H9 (cell line): ENCODE data around the gene MT1X. TPM values are rescaled to one million over a fixed set of nuclear protein-coding genes. Genes with fewer than 3 reads are reported as not detected.

Source experiments
- DNase-seq: peaks from one replicate; pipeline ENCODE4 v3.0.0-alpha.2; 2017
- H2AFZ ChIP-seq: one replicate; pipeline ENCODE4 v1.6.1; 2013; ENCODE audit warnings: mild to moderate bottlenecking, low read length, control low read depth, moderate library complexity
- H2AK5ac ChIP-seq: 2 replicates; pipeline ENCODE4 v1.6.1; 2013; ENCODE audit warnings: low read length, control low read depth, mixed read lengths; ENCODE audit not compliant: insufficient read length
- H2BK120ac ChIP-seq: one replicate; pipeline ENCODE4 v1.6.1; 2013; ENCODE audit warnings: low read depth, mild to moderate bottlenecking, low read length, control low read depth, inconsistent platforms; ENCODE audit not compliant: poor library complexity, severe bottlenecking
- H2BK12ac ChIP-seq: 2 replicates; pipeline ENCODE4 v1.6.1; 2013; ENCODE audit warnings: low read length, control low read depth, mixed read lengths, low read depth; ENCODE audit not compliant: insufficient read length
- H2BK15ac ChIP-seq: 2 replicates; pipeline ENCODE4 v1.6.1; 2013; ENCODE audit warnings: low read depth, low read length, control low read depth
- H2BK20ac ChIP-seq: one replicate; pipeline ENCODE4 v1.6.1; 2013; ENCODE audit warnings: low read depth, mild to moderate bottlenecking, low read length, control low read depth, inconsistent platforms; ENCODE audit not compliant: poor library complexity, severe bottlenecking
- H2BK5ac ChIP-seq: 2 replicates; pipeline ENCODE4 v1.6.1; 2013; ENCODE audit warnings: low read length, control low read depth, mixed read lengths; ENCODE audit not compliant: insufficient read length
- H3K14ac ChIP-seq: 2 replicates; pipeline ENCODE4 v1.6.1; 2013; ENCODE audit warnings: low read length, control low read depth; ENCODE audit not compliant: insufficient read depth
- H3K18ac ChIP-seq: 2 replicates; pipeline ENCODE4 v1.6.1; 2013; ENCODE audit warnings: low read depth, mild to moderate bottlenecking, mixed read lengths, low read length, control low read depth; ENCODE audit not compliant: insufficient read length
- H3K23ac ChIP-seq: 2 replicates; pipeline ENCODE4 v1.6.1; 2013; ENCODE audit warnings: low read length, control low read depth, mixed read lengths, low read depth; ENCODE audit not compliant: insufficient read length
- H3K23me2 ChIP-seq: 2 replicates; pipeline ENCODE4 v1.6.1; 2013; ENCODE audit warnings: low read depth, mild to moderate bottlenecking, mixed read lengths, low read length, control low read depth; ENCODE audit not compliant: insufficient read length, poor library complexity, severe bottlenecking
- H3K27ac ChIP-seq: 2 replicates; pipeline ENCODE4 v1.5.1; 2013; ENCODE audit warnings: low read length, control low read depth, mixed read lengths, low read depth; ENCODE audit not compliant: insufficient read length
- H3K27me3 ChIP-seq: 2 replicates; pipeline ENCODE4 v1.6.1; 2013; ENCODE audit warnings: low read length, control low read depth, inconsistent platforms; ENCODE audit not compliant: insufficient read depth
- H3K4ac ChIP-seq: 2 replicates; pipeline ENCODE4 v1.6.1; 2013; ENCODE audit warnings: low read depth, mild to moderate bottlenecking, control low read depth, inconsistent platforms, low read length, moderate library complexity
- H3K4me1 ChIP-seq: 2 replicates; pipeline ENCODE4 v1.6.1; 2013; ENCODE audit warnings: low read length, control low read depth, inconsistent platforms; ENCODE audit not compliant: insufficient read depth
- H3K4me2 ChIP-seq: 2 replicates; pipeline ENCODE4 v1.6.1; 2013; ENCODE audit warnings: low read length, control low read depth, mixed read lengths; ENCODE audit not compliant: insufficient read length, insufficient read depth
- H3K56ac ChIP-seq: 2 replicates; pipeline ENCODE4 v1.6.1; 2013; ENCODE audit warnings: low read depth, mild to moderate bottlenecking, mixed read lengths, low read length, control low read depth; ENCODE audit not compliant: insufficient read length
- H3K79me1 ChIP-seq: 2 replicates; pipeline ENCODE4 v1.6.1; 2013; ENCODE audit warnings: low read depth, mild to moderate bottlenecking, moderate library complexity, low read length, control low read depth, inconsistent platforms; ENCODE audit not compliant: insufficient read depth, poor library complexity, severe bottlenecking
- H3K79me2 ChIP-seq: 2 replicates; pipeline ENCODE4 v1.6.1; 2013; ENCODE audit warnings: low read length, control low read depth, inconsistent platforms; ENCODE audit not compliant: insufficient read depth
- H3K9ac ChIP-seq: 2 replicates; pipeline ENCODE4 v1.6.1; 2013; ENCODE audit warnings: low read length, control low read depth, mixed read lengths; ENCODE audit not compliant: insufficient read length; ENCODE audit errors: extremely low read depth
- H3K9me3 ChIP-seq: one replicate; pipeline ENCODE4 v1.6.1; 2013; ENCODE audit warnings: low read depth, low read length, inconsistent platforms; ENCODE audit not compliant: control insufficient read depth
- H3T11ph ChIP-seq: one replicate; pipeline ENCODE4 v1.6.1; 2013; ENCODE audit warnings: mild to moderate bottlenecking, low read length, control low read depth, inconsistent platforms
- H4K20me1 ChIP-seq: one replicate; pipeline ENCODE4 v1.6.1; 2013; ENCODE audit not compliant: control insufficient read depth, insufficient read length, insufficient read depth
- H4K5ac ChIP-seq: 2 replicates; pipeline ENCODE4 v1.6.1; 2013; ENCODE audit warnings: low read depth, mild to moderate bottlenecking, mixed read lengths, low read length, control low read depth; ENCODE audit not compliant: insufficient read length
- H4K8ac ChIP-seq: replicated peaks from 2 replicates; pipeline ENCODE4 v1.6.1; 2013; ENCODE audit warnings: low read length, control low read depth, mixed read lengths, low read depth; ENCODE audit not compliant: insufficient read length
- H4K91ac ChIP-seq: 2 replicates; pipeline ENCODE4 v1.6.1; 2013; ENCODE audit warnings: low read depth, mild to moderate bottlenecking, moderate library complexity, mixed read lengths, low read length, control low read depth; ENCODE audit not compliant: insufficient read length
- H3K27ac Mint-ChIP-seq, 3 experiments: 2 replicates in 2 of 3; 3 replicates in 1 of 3; pipeline ENCODE4 v1.8.0; 2020 to 2021; ENCODE audit warnings: mixed read lengths in 3 of 3, mild to moderate bottlenecking in 1 of 3, moderate library complexity in 1 of 3
- H3K27me3 Mint-ChIP-seq: 2 replicates; pipeline ENCODE4 v1.8.0; 2021; ENCODE audit warnings: low read depth, mild to moderate bottlenecking, moderate library complexity, mixed read lengths
- H3K36me3 Mint-ChIP-seq, 3 experiments: 2 replicates in 2 of 3; 3 replicates in 1 of 3; pipeline ENCODE4 v1.8.0; 2020 to 2021; ENCODE audit warnings: low read depth in 3 of 3, mixed read lengths in 3 of 3; ENCODE audit not compliant: insufficient read depth in 1 of 3
- H3K4me1 Mint-ChIP-seq, 2 experiments: 2 replicates each; pipeline ENCODE4 v1.8.0; 2020; ENCODE audit warnings: mixed read lengths in 2 of 2
- H3K4me3 Mint-ChIP-seq, 2 experiments: 2 replicates in 1 of 2; 3 replicates in 1 of 2; pipeline ENCODE4 v1.8.0; 2020 to 2021; ENCODE audit warnings: mild to moderate bottlenecking in 2 of 2, mixed read lengths in 2 of 2, moderate library complexity in 1 of 2
- H3K9me3 Mint-ChIP-seq, 2 experiments: 2 replicates in 1 of 2; 3 replicates in 1 of 2; pipeline ENCODE4 v1.8.0; 2020; ENCODE audit warnings: mild to moderate bottlenecking in 2 of 2, mixed read lengths in 2 of 2, moderate library complexity in 1 of 2
- WGBS: extraction: QIAGEN DNeasy Blood & Tissue Kit; methylation state at CpG from one replicate; pipeline ENCODE4 v1.1.7; 2013; ENCODE audit warnings: missing lambda C conversion rate, low lambda C conversion rate, mixed read lengths; ENCODE audit not compliant: insufficient read length; ENCODE audit errors: extremely low coverage; 5-methylcytosine and 5-hydroxymethylcytosine counted together
- total RNA-seq: library from RNA; stranded (reverse); gene quantifications from 2 replicates; pipeline ENCODE4 v1.2.1, GENCODE V29; 2021
- TF ChIP-seq, protein P1 (sequence below): fragments of 200-600 bp; sonication (generic); conservative IDR thresholded peaks from 3 replicates; pipeline ENCODE4 v1.8.0; 2021; ENCODE audit warnings: antibody characterized with exemption, mild to moderate bottlenecking

Gene MT1X
- total RNA-seq, 1 experiment from 2014 or later = 32.1 TPM

GRCh38 chr16:56722200-56722842 lies 40.1 kb downstream of the MT1X start:
- Histone ChIP-seq H3K4me1 (no peaks in the 10 kb centered on the region), H4K20me1 (no peaks in the 10 kb centered on the region), H2BK20ac (no peak overlapping the region), H3K79me1 (no peaks in the 10 kb centered on the region), H3T11ph (no peak overlapping the region), H3K18ac (no peak overlapping the region), H3K27me3 (no peaks in the 10 kb centered on the region), H3K23me2 (no peaks in the 10 kb centered on the region), H2AK5ac (no peak overlapping the region), H4K8ac (no peak overlapping the region), H2BK120ac (no peak overlapping the region), H2BK12ac (no peak overlapping the region), H3K79me2 (no peaks in the 10 kb centered on the region), H4K91ac (no peak overlapping the region), H3K4me2 (no peak overlapping the region), H3K56ac (no peak overlapping the region), H3K14ac (no peak overlapping the region), H2BK15ac (no peak overlapping the region), H3K23ac (no peak overlapping the region), H2BK5ac (no peak overlapping the region), H3K9me3 (no peaks in the 10 kb centered on the region), H3K9ac (no peak overlapping the region), H2AFZ (no peak overlapping the region), H3K4ac (no peak overlapping the region), H3K27ac (no peak overlapping the region), H4K5ac (no peak overlapping the region)
- Mint-ChIP-seq H3K9me3 (no peaks in the 10 kb centered on the region), H3K4me1 (no peaks in the 10 kb centered on the region), H3K36me3 (no peaks in the 10 kb centered on the region), H3K4me3 (no peak overlapping the region), H3K27ac (no peak overlapping the region), H3K27me3 (peaks cover 16% of the 10 kb centered on the region)
- TF ChIP-seq, protein P1, sequence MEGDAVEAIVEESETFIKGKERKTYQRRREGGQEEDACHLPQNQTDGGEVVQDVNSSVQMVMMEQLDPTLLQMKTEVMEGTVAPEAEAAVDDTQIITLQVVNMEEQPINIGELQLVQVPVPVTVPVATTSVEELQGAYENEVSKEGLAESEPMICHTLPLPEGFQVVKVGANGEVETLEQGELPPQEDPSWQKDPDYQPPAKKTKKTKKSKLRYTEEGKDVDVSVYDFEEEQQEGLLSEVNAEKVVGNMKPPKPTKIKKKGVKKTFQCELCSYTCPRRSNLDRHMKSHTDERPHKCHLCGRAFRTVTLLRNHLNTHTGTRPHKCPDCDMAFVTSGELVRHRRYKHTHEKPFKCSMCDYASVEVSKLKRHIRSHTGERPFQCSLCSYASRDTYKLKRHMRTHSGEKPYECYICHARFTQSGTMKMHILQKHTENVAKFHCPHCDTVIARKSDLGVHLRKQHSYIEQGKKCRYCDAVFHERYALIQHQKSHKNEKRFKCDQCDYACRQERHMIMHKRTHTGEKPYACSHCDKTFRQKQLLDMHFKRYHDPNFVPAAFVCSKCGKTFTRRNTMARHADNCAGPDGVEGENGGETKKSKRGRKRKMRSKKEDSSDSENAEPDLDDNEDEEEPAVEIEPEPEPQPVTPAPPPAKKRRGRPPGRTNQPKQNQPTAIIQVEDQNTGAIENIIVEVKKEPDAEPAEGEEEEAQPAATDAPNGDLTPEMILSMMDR = no peak
- DNase-seq = no peak
- WGBS = no CpG with 5 or more reads among the region's 5 CpGs
